HEK293 (cell line): ENCODE data around the gene PRICKLE3.

ENCODE experiments used
- BCL11B ChIP-seq: fragments of 450-650 bp; formaldehyde crosslinking; IDR thresholded peaks from 2 replicates; pipeline ENCODE4 v1.5.1; 2016; ENCODE audit warnings: low read depth, missing biosample characterization, missing genetic modification characterization
- HOXA7 ChIP-seq: sonication (generic); formaldehyde crosslinking; IDR thresholded peaks from 2 replicates; pipeline ENCODE4 v1.8.1; 2022; ENCODE audit warnings: missing genetic modification reagents, borderline replicate concordance
- KLF1 ChIP-seq: fragments of 450-650 bp; formaldehyde crosslinking; IDR thresholded peaks from 2 replicates; pipeline ENCODE4 v1.5.1; 2016; ENCODE audit warnings: missing biosample characterization, missing genetic modification characterization
- KLF10 ChIP-seq: fragments of 450-650 bp; IDR thresholded peaks from 2 replicates; pipeline ENCODE4 v1.5.1; 2018; ENCODE audit warnings: missing biosample characterization, mild to moderate bottlenecking, missing genetic modification characterization
- SETDB1 ChIP-seq: IDR thresholded peaks from one replicate; pipeline ENCODE4 v1.6.1; 2017; ENCODE audit warnings: mild to moderate bottlenecking, low read length, moderate library complexity, mixed read lengths; ENCODE audit not compliant: insufficient read length
- SP7 ChIP-seq: fragments of 450-650 bp; formaldehyde crosslinking; IDR thresholded peaks from 2 replicates; pipeline ENCODE4 v1.5.1; 2016; ENCODE audit warnings: missing biosample characterization, missing genetic modification characterization
- YY2 ChIP-seq: fragments of 450-650 bp; formaldehyde crosslinking; IDR thresholded peaks from 2 replicates; pipeline ENCODE4 v1.5.1; 2016; ENCODE audit warnings: missing biosample characterization, missing genetic modification characterization
- ZBTB17 ChIP-seq: fragments of 450-650 bp; formaldehyde crosslinking; IDR thresholded peaks from 2 replicates; pipeline ENCODE4 v1.5.1; 2016; ENCODE audit warnings: missing biosample characterization, missing genetic modification characterization
- ZBTB48 ChIP-seq: fragments of 450-650 bp; formaldehyde crosslinking; IDR thresholded peaks from 2 replicates; pipeline ENCODE4 v1.5.1; 2016; ENCODE audit warnings: missing biosample characterization, missing genetic modification characterization
- ZFP41 ChIP-seq: fragments of 450-650 bp; formaldehyde crosslinking; IDR thresholded peaks from 2 replicates; pipeline ENCODE4 v1.5.1; 2016; ENCODE audit warnings: missing biosample characterization, missing genetic modification characterization, borderline replicate concordance
- ZIC2 ChIP-seq: fragments of 450-650 bp; formaldehyde crosslinking; IDR thresholded peaks from 2 replicates; pipeline ENCODE4 v1.5.1; 2016; ENCODE audit warnings: missing biosample characterization, missing genetic modification characterization
- ZNF140 ChIP-seq: fragments of 450-650 bp; formaldehyde crosslinking; IDR thresholded peaks from 2 replicates; pipeline ENCODE4 v1.5.1; 2016; ENCODE audit warnings: missing biosample characterization, missing genetic modification characterization
- ZNF184 ChIP-seq: fragments of 450-650 bp; IDR thresholded peaks from 2 replicates; pipeline ENCODE4 v1.5.1; 2018; ENCODE audit warnings: missing biosample characterization, mild to moderate bottlenecking, missing genetic modification characterization
- ZNF202 ChIP-seq: fragments of 450-650 bp; formaldehyde crosslinking; IDR thresholded peaks from 2 replicates; pipeline ENCODE4 v1.5.1; 2016; ENCODE audit warnings: missing biosample characterization, missing genetic modification characterization, borderline replicate concordance
- ZNF266 ChIP-seq: fragments of 450-650 bp; formaldehyde crosslinking; IDR thresholded peaks from 2 replicates; pipeline ENCODE4 v1.5.1; 2016; ENCODE audit warnings: missing biosample characterization, missing genetic modification characterization, low read depth
- ZNF274 ChIP-seq, 2 experiments: fragments of 200-500 bp in 1 of 2; fragments of 450-650 bp in 1 of 2; sonication (Bioruptor generic) in 1 of 2; formaldehyde crosslinking in 1 of 2; IDR thresholded peaks; 2 replicates each; pipeline versions ENCODE4 v1.5.1 to v1.6.1; 2014 to 2016; ENCODE audit warnings: borderline replicate concordance in 1 of 2, inconsistent platforms in 1 of 2, low read length in 1 of 2, missing biosample characterization in 1 of 2, missing genetic modification characterization in 1 of 2
- ZNF391 ChIP-seq: fragments of 450-650 bp; formaldehyde crosslinking; IDR thresholded peaks from 2 replicates; pipeline ENCODE4 v1.5.1; 2016; ENCODE audit warnings: low read depth, missing biosample characterization, missing genetic modification characterization, borderline replicate concordance
- ZNF404 ChIP-seq: fragments of 450-650 bp; formaldehyde crosslinking; IDR thresholded peaks from 2 replicates; pipeline ENCODE4 v1.5.1; 2017; ENCODE audit warnings: missing biosample characterization, missing genetic modification characterization
- ZNF423 ChIP-seq: fragments of 450-650 bp; formaldehyde crosslinking; IDR thresholded peaks from 2 replicates; pipeline ENCODE4 v1.5.1; 2016; ENCODE audit warnings: missing biosample characterization, missing genetic modification characterization
- ZNF48 ChIP-seq: fragments of 450-650 bp; formaldehyde crosslinking; IDR thresholded peaks from 2 replicates; pipeline ENCODE4 v1.5.1; 2016; ENCODE audit warnings: missing biosample characterization, missing genetic modification characterization
- ZNF529 ChIP-seq: fragments of 450-650 bp; formaldehyde crosslinking; IDR thresholded peaks from 2 replicates; pipeline ENCODE4 v1.5.1; 2017; ENCODE audit warnings: missing genetic modification characterization, missing biosample characterization; ENCODE audit not compliant: insufficient replicate concordance
- ZNF555 ChIP-seq: fragments of 450-650 bp; formaldehyde crosslinking; conservative IDR thresholded peaks from 2 replicates; pipeline ENCODE4 v1.5.1; 2017; ENCODE audit warnings: missing biosample characterization, mild to moderate bottlenecking, missing genetic modification characterization, inconsistent platforms
- ZSCAN23 ChIP-seq: fragments of 450-650 bp; formaldehyde crosslinking; IDR thresholded peaks from 2 replicates; pipeline ENCODE4 v1.5.1; 2016; ENCODE audit warnings: missing biosample characterization, missing genetic modification characterization
- TF ChIP-seq, protein P1 (sequence below): fragments of 450-650 bp; formaldehyde crosslinking; IDR thresholded peaks from 2 replicates; pipeline ENCODE4 v1.5.1; 2016; ENCODE audit warnings: missing biosample characterization, missing genetic modification characterization, borderline replicate concordance
- TF ChIP-seq, protein P2 (sequence below): fragments of 450-650 bp; formaldehyde crosslinking; IDR thresholded peaks from 2 replicates; pipeline ENCODE4 v1.5.1; 2016; ENCODE audit warnings: missing biosample characterization, missing genetic modification characterization, borderline replicate concordance
- TF ChIP-seq, protein P3 (sequence below): fragments of 450-650 bp; formaldehyde crosslinking; IDR thresholded peaks from 2 replicates; pipeline ENCODE4 v1.5.1; 2016; ENCODE audit warnings: missing biosample characterization, missing genetic modification characterization
- TF ChIP-seq, protein P4 (sequence below): fragments of 450-650 bp; formaldehyde crosslinking; IDR thresholded peaks from 2 replicates; pipeline ENCODE4 v1.5.1; 2016; ENCODE audit warnings: missing biosample characterization, missing genetic modification characterization
- TF ChIP-seq, protein P5 (sequence below): fragments of 450-650 bp; formaldehyde crosslinking; conservative IDR thresholded peaks from 2 replicates; pipeline ENCODE4 v1.5.1; 2016; ENCODE audit warnings: low read depth, missing biosample characterization, missing genetic modification characterization

Gene PRICKLE3

DNA sequence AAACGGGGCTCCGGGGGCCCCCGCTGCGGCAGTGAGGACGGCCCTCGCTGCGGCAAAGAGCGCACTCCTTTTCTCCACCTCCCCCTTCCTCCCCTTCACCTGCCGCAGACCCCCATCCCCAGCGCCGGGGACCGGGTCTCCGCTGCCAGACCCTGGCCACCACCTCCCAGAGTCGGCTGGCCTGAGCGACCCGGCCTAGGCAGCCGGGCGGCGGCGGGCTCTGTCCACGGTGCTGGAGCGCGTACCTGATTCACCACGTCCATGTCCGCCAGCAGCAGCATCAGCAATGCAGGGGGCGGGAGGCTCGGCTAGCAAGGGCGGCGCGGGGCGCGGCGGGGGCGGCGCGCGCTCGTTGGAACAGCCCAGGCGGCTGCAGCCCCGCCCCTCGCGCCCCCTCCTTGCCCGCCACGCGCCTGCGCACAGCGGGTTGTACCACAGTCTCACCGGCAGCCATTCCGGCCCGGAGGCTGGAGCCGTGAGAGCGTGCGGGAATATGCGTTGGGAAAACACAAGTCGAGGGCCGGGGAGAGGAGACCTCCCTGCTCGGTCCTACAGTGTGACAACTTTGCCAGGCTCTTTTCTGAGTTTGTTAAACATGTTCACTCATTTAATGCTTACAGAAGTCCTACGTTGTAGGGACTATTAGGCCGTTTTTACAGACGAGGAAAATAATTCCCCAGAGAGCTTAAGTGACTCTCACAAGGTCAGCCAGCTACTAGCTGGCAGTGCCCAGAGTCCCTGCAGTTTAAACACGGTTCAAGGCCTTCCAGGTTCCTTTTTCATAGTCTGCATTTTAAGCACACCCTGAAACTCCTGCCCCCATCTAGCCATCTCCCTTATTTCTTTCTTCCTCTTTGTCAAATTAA is 14.0 kb upstream of the PRICKLE3 start, which contains the start of gene SYP (continued):
- TF ChIP-seq ZFP41 (tag by site-specific recombination) (no peak), SP7 (tag by site-specific recombination) (0 out of 2 replicates have a peak, but pooled peaks have one; percentile 25), ZNF391 (tag by site-specific recombination) (no peak), ZNF274 (IDR thresholded peaks at IDR 0.05; ENCODE audit: low read length) (no peak), ZNF274 (tag by site-specific recombination; IDR thresholded peaks at IDR 0.05; ENCODE audit: borderline replicate concordance) (no peak), ZNF140 (tag by site-specific recombination) (no peak), ZSCAN23 (no peak), HOXA7 (CRISPR knock-in tag) (no peak), ZBTB17 (no peak), KLF10 (tag by site-specific recombination) (peak; percentile 97), ZNF555 (no peak), ZIC2 (tag by site-specific recombination) (0 out of 2 replicates have a peak, but pooled peaks have one; percentile 27), ZNF529 (tag by site-specific recombination) (no peak), YY2 (tag by site-specific recombination) (no peak), SETDB1 (no peak), ZNF48 (no peak), ZNF184 (tag by site-specific recombination) (no peak), ZNF266 (tag by site-specific recombination) (no peak), ZNF404 (tag by site-specific recombination) (no peak), ZBTB48 (tag by site-specific recombination) (no peak), KLF1 (peak; percentile 72), BCL11B (tag by site-specific recombination) (0 out of 2 replicates have a peak, but pooled peaks have one; percentile 49), ZNF423 (tag by site-specific recombination) (no peak), ZNF202 (tag by site-specific recombination) (no peak)
- TF ChIP-seq, protein P1, sequence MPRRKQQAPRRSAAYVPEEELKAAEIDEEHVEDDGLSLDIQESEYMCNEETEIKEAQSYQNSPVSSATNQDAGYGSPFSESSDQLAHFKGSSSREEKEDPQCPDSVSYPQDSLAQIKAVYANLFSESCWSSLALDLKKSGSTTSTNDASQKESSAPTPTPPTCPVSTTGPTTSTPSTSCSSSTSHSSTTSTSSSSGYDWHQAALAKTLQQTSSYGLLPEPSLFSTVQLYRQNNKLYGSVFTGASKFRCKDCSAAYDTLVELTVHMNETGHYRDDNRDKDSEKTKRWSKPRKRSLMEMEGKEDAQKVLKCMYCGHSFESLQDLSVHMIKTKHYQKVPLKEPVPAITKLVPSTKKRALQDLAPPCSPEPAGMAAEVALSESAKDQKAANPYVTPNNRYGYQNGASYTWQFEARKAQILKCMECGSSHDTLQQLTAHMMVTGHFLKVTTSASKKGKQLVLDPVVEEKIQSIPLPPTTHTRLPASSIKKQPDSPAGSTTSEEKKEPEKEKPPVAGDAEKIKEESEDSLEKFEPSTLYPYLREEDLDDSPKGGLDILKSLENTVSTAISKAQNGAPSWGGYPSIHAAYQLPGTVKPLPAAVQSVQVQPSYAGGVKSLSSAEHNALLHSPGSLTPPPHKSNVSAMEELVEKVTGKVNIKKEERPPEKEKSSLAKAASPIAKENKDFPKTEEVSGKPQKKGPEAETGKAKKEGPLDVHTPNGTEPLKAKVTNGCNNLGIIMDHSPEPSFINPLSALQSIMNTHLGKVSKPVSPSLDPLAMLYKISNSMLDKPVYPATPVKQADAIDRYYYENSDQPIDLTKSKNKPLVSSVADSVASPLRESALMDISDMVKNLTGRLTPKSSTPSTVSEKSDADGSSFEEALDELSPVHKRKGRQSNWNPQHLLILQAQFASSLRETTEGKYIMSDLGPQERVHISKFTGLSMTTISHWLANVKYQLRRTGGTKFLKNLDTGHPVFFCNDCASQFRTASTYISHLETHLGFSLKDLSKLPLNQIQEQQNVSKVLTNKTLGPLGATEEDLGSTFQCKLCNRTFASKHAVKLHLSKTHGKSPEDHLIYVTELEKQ (tag by site-specific recombination), result no peak
- TF ChIP-seq, protein P2, sequence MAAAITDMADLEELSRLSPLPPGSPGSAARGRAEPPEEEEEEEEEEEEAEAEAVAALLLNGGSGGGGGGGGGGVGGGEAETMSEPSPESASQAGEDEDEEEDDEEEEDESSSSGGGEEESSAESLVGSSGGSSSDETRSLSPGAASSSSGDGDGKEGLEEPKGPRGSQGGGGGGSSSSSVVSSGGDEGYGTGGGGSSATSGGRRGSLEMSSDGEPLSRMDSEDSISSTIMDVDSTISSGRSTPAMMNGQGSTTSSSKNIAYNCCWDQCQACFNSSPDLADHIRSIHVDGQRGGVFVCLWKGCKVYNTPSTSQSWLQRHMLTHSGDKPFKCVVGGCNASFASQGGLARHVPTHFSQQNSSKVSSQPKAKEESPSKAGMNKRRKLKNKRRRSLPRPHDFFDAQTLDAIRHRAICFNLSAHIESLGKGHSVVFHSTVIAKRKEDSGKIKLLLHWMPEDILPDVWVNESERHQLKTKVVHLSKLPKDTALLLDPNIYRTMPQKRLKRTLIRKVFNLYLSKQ (tag by site-specific recombination), result no peak
- TF ChIP-seq, protein P3, sequence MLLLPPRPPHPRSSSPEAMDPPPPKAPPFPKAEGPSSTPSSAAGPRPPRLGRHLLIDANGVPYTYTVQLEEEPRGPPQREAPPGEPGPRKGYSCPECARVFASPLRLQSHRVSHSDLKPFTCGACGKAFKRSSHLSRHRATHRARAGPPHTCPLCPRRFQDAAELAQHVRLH, result no peak
- TF ChIP-seq, protein P4, sequence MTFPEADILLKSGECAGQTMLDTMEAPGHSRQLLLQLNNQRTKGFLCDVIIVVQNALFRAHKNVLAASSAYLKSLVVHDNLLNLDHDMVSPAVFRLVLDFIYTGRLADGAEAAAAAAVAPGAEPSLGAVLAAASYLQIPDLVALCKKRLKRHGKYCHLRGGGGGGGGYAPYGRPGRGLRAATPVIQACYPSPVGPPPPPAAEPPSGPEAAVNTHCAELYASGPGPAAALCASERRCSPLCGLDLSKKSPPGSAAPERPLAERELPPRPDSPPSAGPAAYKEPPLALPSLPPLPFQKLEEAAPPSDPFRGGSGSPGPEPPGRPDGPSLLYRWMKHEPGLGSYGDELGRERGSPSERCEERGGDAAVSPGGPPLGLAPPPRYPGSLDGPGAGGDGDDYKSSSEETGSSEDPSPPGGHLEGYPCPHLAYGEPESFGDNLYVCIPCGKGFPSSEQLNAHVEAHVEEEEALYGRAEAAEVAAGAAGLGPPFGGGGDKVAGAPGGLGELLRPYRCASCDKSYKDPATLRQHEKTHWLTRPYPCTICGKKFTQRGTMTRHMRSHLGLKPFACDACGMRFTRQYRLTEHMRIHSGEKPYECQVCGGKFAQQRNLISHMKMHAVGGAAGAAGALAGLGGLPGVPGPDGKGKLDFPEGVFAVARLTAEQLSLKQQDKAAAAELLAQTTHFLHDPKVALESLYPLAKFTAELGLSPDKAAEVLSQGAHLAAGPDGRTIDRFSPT, result no peak
- TF ChIP-seq, protein P5, sequence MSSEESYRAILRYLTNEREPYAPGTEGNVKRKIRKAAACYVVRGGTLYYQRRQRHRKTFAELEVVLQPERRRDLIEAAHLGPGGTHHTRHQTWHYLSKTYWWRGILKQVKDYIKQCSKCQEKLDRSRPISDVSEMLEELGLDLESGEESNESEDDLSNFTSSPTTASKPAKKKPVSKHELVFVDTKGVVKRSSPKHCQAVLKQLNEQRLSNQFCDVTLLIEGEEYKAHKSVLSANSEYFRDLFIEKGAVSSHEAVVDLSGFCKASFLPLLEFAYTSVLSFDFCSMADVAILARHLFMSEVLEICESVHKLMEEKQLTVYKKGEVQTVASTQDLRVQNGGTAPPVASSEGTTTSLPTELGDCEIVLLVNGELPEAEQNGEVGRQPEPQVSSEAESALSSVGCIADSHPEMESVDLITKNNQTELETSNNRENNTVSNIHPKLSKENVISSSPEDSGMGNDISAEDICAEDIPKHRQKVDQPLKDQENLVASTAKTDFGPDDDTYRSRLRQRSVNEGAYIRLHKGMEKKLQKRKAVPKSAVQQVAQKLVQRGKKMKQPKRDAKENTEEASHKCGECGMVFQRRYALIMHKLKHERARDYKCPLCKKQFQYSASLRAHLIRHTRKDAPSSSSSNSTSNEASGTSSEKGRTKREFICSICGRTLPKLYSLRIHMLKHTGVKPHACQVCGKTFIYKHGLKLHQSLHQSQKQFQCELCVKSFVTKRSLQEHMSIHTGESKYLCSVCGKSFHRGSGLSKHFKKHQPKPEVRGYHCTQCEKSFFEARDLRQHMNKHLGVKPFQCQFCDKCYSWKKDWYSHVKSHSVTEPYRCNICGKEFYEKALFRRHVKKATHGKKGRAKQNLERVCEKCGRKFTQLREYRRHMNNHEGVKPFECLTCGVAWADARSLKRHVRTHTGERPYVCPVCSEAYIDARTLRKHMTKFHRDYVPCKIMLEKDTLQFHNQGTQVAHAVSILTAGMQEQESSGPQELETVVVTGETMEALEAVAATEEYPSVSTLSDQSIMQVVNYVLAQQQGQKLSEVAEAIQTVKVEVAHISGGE (tag by site-specific recombination), result no peak
